WI38 (cell line): Measurements from ENCODE around the gene LYRM9.
"Not testable (repeated sequence)": the region's sequence is repeated elsewhere in the genome, so short reads cannot be mapped to it uniquely, and the experiment has no call there.

Source experiments
- H3K4me3 ChIP-seq: 2 replicates; pipeline ENCODE4 v1.5.1; 2011; ENCODE audit warnings: low read depth, mild to moderate bottlenecking, control low read depth, low read length
- CTCF ChIP-seq: IDR thresholded peaks from 2 replicates; pipeline ENCODE4 v1.5.1; 2012; ENCODE audit warnings: low read depth, mild to moderate bottlenecking, control low read depth, low read length

LYRM9 gene

DNA sequence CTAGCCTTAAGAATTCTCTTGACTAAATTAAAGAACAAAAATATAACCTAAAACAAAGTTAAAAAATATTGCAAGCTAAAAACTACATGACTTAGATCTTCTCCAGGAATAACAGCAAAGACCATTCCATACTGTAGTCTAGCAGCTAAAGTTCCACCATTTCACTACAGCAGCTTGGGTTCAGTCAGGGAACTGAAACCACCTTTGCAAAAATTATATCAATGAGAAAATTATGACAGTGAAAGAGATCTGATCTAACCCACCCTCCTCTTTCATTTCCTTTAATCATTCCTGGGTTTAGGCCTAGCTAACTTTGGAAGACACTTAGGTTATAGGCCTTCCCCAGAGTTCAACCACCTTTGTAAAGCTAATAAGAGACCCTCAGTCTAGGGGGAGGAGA, 56.5 kb downstream of the LYRM9 start:
- no peak for TF ChIP-seq CTCF

GRCh38 chr17:27834571-27834970, 58.6 kb downstream of the LYRM9 start:
- TF ChIP-seq CTCF = no peak
- H3K4me3 ChIP-seq = no peak overlapping the region

More for the DNA sequence above, 56.5 kb downstream of the LYRM9 start:
- no peak overlapping the region for H3K4me3 ChIP-seq

- no peak overlapping the region for H3K4me3 ChIP-seq
- TF ChIP-seq CTCF = no peak
Measured at GRCh38 chr17:27832831-27833230, 60.3 kb downstream of the LYRM9 start.

GRCh38 chr17:27829888-27830287, 63.3 kb downstream of the LYRM9 start:
- not testable (repeated sequence) for H3K4me3 ChIP-seq

- not testable (repeated sequence) for H3K4me3 ChIP-seq
Measured at GRCh38 chr17:27829143-27829711, 63.9 kb downstream of the LYRM9 start.
